A204.1 (cell line): Measurements from ENCODE around the gene ASIC2.

Source experiments
- FAIRE-seq: peaks from 2 replicates; lab custom pipeline; 2012; peaks lifted over from hg19 to GRCh38; lab: Jason Lieb, UNC

The ASIC2 gene

DNA sequence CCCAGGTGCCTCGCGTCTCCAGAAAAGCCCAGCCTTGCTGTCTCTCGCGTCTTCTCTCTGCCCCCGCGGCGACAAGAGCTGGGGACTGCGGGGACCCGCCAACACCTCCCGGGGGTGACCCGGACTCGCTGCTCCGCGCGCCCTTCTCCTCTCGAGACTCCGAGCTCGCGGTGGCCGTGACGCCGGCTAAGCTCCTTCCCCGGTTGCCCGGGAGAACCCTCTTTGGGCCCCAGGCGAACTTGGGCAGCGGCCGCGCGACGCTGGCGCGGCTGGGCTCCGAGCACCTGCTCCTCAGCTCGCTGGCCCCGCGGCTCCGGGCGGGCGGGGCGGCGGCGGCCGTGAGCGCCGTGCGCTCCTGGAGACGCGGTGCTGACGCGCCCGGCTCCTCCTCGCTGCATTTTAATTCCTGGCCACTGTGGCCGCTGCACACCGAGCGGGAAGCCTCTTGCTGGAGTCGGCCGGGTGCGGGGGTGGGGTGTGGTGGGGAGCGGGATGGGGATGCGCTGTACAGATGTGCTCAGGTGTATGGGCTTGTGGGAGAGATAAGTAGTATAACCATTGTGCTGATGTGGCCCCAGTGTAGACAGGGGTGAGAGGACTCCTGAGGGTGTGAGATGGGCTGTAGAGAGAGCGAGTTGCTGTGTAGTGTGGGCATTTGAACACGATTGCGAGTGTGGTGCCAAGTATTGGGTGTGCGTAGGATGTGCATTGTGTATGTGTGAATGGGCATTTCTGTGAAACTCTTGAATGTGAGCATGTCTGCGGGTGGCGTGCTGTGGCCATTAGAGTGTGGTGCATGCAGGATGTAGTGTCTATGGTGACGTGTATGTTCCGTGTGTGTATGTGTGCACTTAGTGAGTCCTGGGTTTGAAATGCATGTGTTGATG lies at the start of gene ASIC2:
TSS of gene ASIC2 (minus strand) at position 315 of the 887 bp plus-strand sequence.
- no peak for FAIRE-seq

DNA sequence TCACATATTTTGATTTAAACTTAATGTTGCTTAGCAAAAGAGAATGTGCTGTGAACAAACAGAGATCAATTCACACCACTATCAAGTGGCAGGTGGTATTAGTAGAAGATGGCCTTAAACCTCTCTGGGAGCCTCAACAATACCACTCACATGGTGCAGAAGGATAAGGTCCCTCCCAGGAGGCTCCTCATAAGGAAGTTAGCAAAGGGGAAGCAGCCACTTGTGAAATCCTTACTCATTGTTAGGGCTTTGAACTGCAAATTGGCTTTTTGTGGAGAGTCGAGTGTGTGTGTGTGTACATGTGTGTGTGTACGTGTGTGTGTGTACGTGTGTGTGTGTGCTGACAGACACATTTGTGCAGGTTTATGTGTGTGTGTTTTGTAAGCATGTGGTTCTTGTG lies 48.9 kb upstream of the ASIC2 start:
- FAIRE-seq, result no peak

DNA sequence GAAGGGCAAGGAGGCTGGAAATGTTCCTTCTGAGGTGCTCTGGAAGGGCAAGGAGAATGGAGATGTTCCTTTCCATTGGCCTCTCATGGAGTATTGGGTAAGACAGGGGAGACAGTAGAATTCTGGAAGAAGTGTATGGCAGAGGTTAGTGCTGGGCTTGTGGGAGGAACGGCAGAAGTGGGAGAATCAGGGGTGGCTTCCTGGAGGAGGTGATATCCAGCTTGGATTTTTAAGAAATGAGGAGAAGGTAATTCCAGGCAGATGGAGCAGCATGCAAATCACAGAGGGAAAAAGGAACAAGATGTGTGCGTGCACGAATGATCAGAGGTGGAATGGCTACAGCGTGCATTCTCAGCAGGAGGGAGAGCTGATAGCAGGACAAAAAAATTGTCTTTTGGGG lies 45.1 kb upstream of the ASIC2 start:
- FAIRE-seq, result no peak

DNA sequence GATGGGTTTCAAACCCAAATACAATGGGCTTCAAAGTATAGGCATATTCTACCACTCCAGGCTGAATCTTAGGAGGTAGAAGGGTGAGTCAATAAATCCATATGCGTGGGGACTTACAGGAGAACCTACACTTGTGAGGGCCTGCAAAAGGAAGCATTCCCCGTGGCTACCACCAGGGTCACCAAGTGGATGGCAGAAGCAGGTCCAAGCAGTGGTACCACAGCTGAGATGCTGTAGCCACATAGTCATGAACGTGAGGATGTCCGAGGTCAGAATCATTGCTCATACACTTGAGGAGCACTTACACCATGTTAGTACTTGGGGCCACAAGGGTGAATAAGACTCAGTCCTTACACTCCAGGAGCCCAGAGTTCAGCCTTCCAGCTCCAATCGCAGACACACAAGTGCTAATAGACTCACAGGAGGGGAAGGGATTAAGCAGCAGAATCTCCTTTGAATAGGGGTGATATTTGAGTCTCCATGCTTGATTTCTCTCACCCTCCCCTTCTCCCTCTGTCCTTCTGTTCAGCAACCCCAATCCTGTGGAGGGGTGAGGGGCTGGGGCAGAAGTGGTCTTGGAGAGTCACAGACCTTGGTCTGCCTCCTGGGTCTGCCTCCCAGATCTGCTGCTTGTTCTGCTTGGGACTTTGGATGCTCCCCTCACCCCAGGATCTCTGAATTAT lies 42.5 kb upstream of the ASIC2 start:
- no peak for FAIRE-seq

DNA sequence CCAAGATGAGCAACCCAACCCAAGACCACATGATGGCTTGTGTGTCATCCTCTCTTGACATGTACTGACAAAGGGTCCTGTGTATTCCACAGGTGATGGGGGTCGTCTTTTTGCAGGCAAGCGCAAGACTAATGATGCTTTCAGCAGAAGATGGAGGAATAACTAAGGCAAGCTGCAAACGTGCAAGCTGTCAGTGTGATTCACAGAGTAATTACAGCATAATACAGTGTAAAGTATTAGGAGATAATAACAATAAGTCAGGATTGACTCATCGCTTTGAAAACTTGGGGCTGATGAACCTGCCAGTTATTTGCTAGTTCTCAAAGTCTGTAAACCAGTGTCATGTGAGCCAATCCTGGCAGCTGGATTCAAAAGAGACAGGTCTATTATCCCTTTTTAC lies 41.6 kb upstream of the ASIC2 start:
- FAIRE-seq, result no peak

DNA sequence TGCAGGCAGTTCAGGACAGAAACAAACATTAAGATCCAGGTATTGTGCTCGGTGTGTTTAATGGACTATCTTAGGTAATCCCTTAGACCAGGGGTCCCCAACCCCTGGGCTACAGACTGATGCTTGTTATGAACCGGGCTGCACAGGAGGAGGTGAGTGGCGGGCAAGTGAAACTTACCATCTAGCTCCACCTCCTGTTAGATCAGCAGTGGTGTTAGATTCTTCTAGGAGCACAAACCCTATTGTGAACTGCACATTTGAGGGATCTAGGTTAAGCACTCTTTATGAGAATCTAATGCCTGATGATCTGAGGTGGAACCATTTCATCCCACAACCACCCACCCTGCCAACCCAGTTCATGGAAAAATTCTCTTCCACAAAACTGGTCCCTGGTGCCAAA lies 37.8 kb upstream of the ASIC2 start:
- no peak for FAIRE-seq

DNA sequence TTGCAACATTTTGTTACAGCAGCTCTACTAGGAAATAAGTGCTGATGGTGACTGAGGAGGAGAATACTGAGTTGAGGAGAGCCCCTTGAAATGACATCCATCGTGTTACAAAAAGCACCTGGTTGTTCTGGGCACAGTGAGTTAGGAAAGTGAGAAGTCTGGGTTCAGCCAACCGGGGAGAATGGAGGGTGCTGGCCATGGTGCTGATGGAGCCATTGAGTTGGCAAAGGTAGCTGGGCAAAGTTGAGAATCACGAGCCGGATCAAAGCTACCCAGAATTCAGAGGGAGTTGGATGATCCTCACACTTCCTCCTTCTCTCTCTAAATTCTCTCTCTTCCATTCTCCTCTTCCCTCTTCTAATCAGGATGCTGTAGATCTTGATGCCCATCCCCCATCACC lies 35.0 kb upstream of the ASIC2 start:
- no peak for FAIRE-seq

DNA sequence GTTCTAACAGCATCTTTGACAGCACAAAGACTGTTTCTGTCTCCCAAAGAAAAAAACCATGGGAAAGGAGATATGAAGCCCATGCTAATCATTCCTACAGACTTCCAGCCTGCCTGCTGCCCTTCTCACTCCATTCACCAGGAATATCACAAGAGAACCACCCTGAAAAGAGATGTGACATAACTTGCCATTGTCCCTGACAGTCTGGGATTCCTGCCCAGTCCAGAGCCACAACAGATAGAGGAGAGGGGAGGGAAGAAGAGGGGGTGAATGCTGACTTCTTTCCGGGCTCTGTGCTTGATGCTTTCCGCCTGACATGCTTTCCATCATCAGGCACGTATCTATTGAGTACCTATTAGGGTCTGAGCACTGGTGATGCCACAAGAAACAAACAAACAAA lies 31.6 kb upstream of the ASIC2 start:
- no peak for FAIRE-seq

DNA sequence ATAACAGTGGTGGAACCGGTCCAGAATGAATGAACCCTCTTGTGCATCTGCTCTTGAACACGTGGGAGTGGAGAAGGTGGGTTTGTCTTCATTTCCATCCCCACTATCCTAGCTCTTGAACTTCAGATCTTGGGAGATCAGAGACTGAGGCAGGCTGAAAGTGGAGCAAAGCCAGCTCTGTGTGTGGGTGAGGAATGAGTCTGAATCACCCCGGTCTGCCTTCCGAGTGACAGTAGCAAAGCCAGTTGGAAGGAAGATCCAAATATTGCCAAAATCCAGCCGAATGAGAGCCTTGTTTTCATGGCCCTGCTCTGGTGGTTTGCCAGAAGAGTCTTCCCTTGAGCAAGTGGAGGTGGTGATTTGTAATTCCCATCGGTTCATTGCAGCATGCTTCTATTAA lies 29.0 kb upstream of the ASIC2 start:
- FAIRE-seq, result no peak

DNA sequence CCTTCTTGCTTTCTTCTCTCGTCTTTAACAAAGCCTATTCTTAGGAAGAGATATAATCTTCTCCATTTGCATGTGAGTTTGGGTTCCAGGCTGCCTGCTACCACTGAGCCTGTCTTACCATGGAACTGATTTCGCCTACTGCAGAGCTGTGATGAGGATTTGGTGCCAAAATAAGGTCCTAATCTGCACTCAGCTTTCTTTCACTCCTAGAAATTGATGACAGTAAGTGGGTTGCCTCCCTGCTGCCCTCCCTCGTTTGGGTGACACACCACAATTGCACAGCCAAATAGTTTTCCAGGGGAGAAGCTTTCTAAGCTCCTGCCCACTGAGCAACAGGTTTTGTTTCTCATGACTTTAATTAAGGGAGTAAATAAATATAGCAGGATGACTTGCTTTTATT lies 25.1 kb upstream of the ASIC2 start:
- FAIRE-seq, result no peak

DNA sequence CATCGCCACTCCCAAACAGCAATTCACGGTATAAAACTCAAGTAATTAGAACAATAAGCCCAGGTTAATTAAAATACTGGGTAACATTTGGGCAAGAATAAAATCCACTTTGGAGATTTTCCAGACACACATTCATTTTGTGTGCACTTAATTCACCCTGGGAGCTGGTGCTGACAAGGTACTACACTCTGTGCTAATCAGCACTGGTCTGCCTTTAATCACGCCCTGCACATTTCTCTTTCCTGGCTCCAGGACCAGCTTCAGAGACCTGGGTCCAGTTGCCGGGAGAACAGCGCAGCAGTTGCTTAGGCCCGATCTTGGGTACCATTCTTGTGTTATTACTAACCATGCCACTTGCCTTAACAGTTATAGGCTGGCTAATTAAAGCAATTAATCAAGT lies 23.7 kb upstream of the ASIC2 start:
- FAIRE-seq, result no peak

DNA sequence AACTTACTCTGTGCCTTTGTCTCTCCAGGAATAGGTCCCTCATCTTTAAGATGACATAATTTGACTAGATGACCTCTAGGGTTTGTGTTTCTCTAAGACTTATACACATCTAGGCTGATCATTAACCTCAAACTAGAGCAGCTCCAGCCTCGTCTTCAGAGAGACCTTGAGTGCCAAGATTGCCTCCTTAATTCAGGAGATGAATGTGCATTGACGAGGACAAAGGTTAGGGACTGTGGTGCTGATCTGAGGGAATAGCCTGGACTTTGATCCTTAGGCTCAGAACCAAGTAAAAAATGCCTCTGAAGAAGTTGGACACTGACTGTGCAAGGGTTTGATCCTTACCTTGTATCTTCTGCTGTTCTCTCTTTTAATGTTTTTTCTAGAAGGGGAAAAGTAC lies 17.2 kb upstream of the ASIC2 start:
- no peak for FAIRE-seq

DNA sequence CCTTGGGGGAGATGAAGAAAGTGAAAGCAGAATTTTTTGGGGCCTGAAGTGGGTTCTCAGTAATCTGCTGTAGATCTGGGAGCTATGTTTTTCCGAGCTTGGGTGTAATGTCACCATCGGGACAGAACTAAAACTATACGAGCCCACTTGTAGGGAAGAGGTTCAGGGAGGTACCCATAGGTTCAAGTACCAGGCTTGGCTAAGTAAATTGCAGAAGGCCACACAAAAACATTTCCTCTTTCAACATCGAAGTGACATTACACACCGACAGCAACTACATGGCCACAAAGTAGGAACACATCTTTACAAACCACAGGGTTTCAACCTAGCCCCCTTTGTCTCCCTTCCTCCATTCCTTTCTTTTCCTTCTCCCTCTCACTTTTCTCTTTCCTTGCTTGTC lies 10.2 kb upstream of the ASIC2 start:
- FAIRE-seq, result no peak

DNA sequence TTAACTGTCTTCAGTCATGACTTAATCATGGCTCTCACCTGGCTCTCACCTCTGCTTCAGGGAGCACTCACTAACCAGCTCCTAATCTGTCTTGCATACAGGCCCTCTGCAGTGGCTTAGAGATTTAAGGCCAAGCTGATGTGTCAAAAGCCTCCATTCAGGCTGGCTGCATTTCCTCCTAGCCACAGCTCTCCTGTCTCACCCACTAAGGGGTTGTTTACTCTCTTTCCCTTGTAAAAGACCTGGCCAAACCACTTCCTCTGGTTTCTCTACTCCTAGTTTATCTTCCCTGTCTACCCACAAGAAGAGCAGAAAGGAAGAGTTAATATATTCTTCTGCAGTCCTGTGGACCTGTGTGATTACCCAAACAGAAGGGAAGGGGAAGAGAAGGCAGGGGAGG lies 9.3 kb upstream of the ASIC2 start:
- no peak for FAIRE-seq

DNA sequence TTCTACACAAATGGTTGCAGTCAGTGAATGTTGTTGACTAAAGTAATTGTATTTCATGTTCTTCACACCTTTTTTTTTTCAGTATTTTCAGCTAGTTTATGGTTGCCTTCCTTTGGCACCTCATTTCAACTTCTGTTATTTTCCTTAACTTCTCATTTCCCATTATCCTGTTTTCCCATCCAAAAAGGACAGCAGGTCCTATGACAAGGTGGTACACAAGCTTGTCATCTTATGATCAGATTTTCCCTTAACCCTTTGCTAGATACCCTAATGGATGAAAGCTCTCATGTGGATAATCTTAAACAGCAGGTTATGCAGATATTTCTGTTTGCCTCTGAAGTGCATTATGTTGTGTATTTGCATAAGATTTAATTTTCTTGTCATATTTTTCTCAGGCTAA lies 7.1 kb upstream of the ASIC2 start:
- no peak for FAIRE-seq

DNA sequence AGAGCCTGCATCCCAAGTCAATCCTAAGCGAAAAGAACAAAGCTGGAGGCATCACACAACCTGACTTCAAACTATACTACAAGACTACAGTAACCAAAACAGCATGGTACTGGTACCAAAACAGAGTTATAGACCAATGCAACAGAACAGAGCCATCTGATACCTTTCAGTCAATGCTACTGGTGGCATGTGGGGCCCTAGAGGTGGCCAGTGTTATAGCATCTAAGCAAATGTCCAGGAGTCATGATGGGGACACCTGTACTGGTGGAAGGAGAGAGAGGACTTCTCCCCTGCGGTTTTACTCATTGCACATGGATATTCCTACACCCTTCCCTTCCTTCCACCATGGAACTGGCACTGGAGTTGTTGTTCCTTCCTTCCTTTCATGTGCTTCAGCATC lies 6.0 kb upstream of the ASIC2 start:
- no peak for FAIRE-seq

DNA sequence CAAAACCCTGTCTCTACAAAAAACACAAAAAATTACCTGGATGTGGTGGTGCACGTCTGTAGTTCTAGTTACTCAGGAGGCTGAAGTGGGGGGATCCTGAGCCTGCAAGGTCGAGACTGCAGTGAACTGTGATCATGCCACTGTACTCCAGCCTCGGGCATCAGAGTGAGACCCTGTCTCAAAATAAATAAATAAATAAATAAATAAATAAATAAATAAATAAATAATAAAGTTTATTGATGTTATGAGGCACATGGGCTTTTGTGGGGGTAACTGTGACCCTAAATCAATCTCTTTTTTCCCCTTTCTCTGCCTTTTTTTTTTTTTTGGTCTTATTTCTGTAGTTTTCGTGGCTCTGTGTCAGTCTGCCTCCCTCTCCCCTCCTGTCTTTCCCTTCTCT lies 4.5 kb upstream of the ASIC2 start:
- no peak for FAIRE-seq

DNA sequence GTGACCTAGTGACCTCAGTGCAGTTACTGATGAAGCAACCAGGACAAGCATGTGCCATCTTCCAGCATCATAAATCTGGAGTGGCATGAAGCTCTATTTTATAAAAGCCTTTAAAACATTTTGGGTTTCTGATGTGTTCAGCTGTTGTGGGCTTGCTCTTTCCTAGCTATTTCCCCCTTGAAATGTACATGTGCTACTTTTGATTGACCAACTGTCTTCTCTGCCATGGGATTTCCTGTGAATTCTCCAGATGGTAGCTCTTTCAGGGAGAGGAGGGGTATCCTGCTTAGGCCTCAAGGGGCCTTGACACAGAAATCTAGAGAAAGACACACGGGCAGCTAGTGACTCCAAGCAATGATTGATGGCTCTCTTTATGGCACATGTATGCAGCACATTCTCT lies 1.9 kb upstream of the ASIC2 start:
- FAIRE-seq, result no peak

DNA sequence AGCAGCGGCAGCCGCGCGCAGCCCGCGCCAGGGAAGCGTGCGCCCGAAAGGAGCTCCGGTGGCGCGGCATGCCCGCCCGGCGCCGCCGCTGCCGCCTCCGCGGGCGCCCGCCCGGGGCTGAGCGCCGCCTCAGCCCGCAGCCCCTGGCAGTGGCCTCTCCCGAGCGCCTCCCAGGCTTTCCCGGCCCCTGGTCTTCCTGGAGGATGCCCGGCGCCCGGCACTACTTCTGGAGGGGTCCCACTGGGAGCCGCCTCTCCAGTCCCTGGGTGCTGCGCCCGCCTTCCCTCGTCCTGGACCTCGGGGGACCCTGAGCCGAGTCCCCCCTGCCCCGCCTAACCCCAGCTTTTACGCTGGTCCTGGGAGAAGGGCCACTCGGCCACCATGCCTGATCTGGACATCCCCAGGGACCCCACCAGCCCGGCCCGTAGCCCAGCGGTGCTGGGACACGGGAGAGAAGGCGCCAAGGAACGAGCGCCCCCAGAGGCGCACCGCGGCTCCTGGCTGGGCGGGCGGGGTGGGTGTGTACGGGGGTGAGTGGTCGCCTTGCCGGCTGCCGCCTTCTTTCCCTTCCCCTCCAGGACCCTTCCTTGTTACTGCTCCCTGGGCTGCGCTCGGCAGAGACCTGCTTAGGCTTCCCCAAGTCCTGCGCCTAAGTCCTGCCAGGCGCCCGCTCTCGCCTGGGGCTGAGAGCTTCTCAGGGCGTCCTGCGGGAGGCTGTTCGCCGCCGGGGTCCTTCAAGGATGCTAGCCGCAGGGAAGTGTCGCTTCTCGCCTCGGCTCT lies 704 bp downstream of the ASIC2 start:
- FAIRE-seq, result no peak

DNA sequence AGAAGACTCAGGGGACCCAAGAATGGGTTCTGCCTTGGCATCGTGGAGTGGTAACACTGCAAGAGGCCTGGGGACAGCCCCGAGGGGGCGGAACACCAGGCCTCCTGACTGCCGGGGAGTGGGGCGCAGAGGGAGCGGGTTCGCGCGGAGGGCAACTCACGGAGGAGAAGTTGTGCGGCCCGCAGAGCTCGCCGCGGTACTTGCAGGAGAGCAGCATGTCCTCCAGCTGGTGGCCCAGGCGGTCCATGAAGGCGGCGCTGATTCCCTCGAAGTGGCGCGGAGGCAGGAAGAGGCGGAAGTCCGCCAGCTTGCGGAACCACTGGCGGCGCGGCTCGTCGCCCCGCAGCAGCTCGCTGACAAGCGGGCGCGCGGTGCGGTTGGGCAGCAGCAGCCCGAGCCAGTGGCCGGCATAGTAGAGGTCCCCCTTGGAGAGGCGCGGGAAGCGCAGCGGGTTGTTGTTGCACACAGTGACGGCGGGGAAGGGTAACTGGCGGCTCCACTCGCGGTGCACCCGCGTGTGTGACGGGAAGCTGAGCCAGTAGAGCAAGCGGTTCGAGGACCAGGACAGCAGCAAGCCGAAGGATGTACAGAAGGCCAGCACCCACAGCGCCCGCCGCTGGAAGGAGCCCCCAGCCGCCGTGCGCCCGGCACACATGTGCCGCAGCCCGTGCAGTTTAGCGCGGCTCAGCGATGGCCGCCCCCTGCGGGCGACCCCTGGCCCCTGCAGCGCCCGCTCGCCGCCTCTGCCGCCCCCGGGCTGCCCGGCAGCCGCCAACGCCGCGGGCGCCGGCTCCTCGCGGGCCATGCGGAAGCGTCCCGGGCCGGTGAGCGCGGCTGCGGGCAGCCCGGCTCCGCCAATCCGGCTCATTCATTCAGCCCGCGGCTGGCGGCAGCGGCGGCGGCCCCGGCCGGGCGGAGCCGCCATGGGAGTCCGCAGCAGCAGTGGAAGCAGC lies 1.6 kb downstream of the ASIC2 start:
- FAIRE-seq, result no peak

DNA sequence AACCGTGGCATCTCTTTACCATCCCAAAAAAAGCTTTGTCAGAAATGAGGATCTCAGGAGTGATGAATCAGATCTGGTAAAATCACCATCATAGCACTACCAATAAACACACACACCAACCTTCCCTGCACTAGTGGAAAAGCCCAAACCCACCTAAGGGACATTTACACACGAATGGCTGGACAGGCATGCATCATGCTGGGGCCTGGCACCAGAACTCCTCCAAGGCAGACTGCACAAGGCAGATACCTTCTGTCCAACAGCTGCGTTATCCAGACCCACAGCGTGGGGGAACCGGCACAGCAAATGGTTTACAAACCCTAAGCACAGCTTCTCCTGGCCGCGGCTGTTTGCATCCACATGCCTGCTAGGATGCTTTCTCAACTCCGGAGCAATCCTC lies 2.8 kb downstream of the ASIC2 start:
- no peak for FAIRE-seq

DNA sequence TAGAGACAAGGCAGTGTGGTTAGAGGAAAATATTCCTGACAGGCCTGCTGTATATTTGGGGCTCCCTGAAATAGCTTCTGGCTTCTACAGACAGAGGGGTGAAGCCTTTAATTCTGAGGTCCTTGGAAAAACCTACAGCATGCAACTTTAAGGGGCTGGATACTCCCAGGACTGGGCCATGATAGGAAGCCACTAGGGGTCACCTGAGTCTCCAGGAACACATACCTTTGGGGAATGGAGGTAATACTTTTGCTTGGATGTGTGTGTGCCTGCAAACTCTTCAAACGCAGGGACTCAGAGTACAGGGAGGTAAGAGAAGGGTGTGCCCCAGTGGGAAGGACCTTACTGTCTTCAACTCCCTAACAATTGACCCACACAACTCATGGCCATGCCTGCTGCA lies 4.1 kb downstream of the ASIC2 start:
- no peak for FAIRE-seq
